ENCODE results near the gene ZIK1. TPM values are rescaled to one million over a fixed set of nuclear protein-coding genes. Genes with fewer than 3 reads are reported as not detected.

ZIK1 gene
- total and polyA plus RNA-seq, 2 experiments from 2014 or later = 10.3 to 40.5 TPM

DNA sequence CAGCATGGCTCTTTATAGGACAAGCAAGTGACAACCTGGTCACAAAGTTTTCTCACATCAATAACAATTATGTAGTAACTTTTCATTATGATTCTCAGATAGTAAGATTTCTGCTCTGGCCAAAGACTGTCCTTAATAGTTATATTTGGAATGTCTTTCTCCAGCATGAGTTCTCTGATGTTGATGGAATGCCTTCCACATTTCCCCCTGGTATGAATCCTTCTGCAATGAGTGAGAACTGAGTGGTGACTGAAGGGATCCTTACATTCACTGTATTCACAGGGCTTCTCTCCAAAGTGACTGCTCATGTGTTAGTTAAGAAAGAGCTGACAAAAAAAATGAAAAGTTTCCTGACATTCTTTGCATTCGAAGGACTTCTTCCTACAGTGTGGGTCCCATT is 37.4 kb upstream of the ZIK1 start:
- TF ChIP-seq POLR2AphosphoS5 (IDR thresholded peaks at IDR 0.05; ENCODE audit: low read depth) (no peak), NANOG (IDR thresholded peaks at IDR 0.05; ENCODE audit: borderline replicate concordance) (no peak), EZH2 (IDR thresholded peaks at IDR 0.05; ENCODE audit: low read depth, unreplicated experiment) (no peak), STAT1 (IDR thresholded peaks at IDR 0.05; ENCODE audit: unreplicated experiment) (no peak), JUNB (IDR thresholded peaks at IDR 0.05; ENCODE audit: unreplicated experiment) (no peak), ZNF331 (CRISPR knock-in tag; IDR thresholded peaks at IDR 0.05; ENCODE audit: low read depth) (no peak)
- TF ChIP-seq, protein P1, sequence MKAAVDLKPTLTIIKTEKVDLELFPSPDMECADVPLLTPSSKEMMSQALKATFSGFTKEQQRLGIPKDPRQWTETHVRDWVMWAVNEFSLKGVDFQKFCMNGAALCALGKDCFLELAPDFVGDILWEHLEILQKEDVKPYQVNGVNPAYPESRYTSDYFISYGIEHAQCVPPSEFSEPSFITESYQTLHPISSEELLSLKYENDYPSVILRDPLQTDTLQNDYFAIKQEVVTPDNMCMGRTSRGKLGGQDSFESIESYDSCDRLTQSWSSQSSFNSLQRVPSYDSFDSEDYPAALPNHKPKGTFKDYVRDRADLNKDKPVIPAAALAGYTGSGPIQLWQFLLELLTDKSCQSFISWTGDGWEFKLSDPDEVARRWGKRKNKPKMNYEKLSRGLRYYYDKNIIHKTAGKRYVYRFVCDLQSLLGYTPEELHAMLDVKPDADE (IDR thresholded peaks at IDR 0.05) = no peak
- TF ChIP-seq, protein P2, sequence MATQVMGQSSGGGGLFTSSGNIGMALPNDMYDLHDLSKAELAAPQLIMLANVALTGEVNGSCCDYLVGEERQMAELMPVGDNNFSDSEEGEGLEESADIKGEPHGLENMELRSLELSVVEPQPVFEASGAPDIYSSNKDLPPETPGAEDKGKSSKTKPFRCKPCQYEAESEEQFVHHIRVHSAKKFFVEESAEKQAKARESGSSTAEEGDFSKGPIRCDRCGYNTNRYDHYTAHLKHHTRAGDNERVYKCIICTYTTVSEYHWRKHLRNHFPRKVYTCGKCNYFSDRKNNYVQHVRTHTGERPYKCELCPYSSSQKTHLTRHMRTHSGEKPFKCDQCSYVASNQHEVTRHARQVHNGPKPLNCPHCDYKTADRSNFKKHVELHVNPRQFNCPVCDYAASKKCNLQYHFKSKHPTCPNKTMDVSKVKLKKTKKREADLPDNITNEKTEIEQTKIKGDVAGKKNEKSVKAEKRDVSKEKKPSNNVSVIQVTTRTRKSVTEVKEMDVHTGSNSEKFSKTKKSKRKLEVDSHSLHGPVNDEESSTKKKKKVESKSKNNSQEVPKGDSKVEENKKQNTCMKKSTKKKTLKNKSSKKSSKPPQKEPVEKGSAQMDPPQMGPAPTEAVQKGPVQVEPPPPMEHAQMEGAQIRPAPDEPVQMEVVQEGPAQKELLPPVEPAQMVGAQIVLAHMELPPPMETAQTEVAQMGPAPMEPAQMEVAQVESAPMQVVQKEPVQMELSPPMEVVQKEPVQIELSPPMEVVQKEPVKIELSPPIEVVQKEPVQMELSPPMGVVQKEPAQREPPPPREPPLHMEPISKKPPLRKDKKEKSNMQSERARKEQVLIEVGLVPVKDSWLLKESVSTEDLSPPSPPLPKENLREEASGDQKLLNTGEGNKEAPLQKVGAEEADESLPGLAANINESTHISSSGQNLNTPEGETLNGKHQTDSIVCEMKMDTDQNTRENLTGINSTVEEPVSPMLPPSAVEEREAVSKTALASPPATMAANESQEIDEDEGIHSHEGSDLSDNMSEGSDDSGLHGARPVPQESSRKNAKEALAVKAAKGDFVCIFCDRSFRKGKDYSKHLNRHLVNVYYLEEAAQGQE (IDR thresholded peaks at IDR 0.05; ENCODE audit: unreplicated experiment) = no peak
- TF ChIP-seq, protein P3, sequence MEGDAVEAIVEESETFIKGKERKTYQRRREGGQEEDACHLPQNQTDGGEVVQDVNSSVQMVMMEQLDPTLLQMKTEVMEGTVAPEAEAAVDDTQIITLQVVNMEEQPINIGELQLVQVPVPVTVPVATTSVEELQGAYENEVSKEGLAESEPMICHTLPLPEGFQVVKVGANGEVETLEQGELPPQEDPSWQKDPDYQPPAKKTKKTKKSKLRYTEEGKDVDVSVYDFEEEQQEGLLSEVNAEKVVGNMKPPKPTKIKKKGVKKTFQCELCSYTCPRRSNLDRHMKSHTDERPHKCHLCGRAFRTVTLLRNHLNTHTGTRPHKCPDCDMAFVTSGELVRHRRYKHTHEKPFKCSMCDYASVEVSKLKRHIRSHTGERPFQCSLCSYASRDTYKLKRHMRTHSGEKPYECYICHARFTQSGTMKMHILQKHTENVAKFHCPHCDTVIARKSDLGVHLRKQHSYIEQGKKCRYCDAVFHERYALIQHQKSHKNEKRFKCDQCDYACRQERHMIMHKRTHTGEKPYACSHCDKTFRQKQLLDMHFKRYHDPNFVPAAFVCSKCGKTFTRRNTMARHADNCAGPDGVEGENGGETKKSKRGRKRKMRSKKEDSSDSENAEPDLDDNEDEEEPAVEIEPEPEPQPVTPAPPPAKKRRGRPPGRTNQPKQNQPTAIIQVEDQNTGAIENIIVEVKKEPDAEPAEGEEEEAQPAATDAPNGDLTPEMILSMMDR (conservative IDR thresholded peaks at IDR 0.05; ENCODE audit: low read depth in 2 of 2) = no peak
- no peak for DNase-seq (ENCODE audit: low spot score)
- H3K4me1 ChIP-seq (ENCODE audit: insufficient read depth) = no peaks in the 10 kb centered on the region
- H3K4me3 ChIP-seq = no peak overlapping the region
- H4K20me1 ChIP-seq (replicated peaks; ENCODE audit: insufficient read depth) = peaks cover 9% of the 10 kb centered on the region
- H3K4me2 ChIP-seq = no peak overlapping the region
- no peak for ATAC-seq
- no peaks in the 10 kb centered on the region for H3K9me2 ChIP-seq (ENCODE audit: insufficient read depth)
- no peak overlapping the region for H3K27ac Mint-ChIP-seq
- H3K79me2 ChIP-seq (replicated peaks; ENCODE audit: insufficient read depth) = no peaks in the 10 kb centered on the region; the same call in 1 of the 2 replicates
- peaks cover 55% of the 10 kb centered on the region for H3K36me3 ChIP-seq (ENCODE audit: insufficient read depth)
- no peaks in the 10 kb centered on the region for H3F3A ChIP-seq (replicated peaks; ENCODE audit: low read depth)
- no peaks in the 10 kb centered on the region for H3K4me1 Mint-ChIP-seq
- no peak overlapping the region for H3K4me3 Mint-ChIP-seq
- H3K9me3 Mint-ChIP-seq = peaks cover 32% of the 10 kb centered on the region
- H3K27ac ChIP-seq (ENCODE audit: low read depth) = no peak overlapping the region
- H2AFZ ChIP-seq = no peak overlapping the region
- H3K27me3 Mint-ChIP-seq (ENCODE audit: insufficient read depth, low read depth, poor library complexity) = no peaks in the 10 kb centered on the region
- peaks cover 100% of the 10 kb centered on the region for H3K36me3 Mint-ChIP-seq (ENCODE audit: low read depth)
- H3K27me3 ChIP-seq (ENCODE audit: insufficient read depth) = no peaks in the 10 kb centered on the region

DNA sequence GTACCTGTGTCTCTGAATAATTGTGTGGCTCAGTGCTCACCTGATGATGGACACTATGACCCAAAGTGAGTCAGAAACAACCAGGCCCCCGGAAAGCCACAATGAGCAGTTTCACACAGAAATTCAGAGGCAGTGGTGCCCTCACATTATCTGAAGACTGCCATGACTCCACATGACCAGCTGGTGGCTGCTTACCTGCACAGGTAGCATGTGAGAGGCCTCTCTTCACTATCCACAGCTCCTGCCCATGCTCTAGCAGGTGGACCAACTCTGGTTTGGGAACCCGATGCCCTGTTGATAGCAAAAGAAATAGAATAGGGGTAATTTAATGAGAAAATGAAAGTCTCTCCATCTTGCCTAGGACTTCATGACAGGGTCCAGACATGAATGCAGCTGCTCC is 31.5 kb upstream of the ZIK1 start:
- H3K4me1 ChIP-seq (ENCODE audit: insufficient read depth) = no peaks in the 10 kb centered on the region
- Mint-ChIP-seq H3K27me3 (ENCODE audit: insufficient read depth, low read depth, poor library complexity) (peaks cover 5% of the 10 kb centered on the region), H3K4me1 (no peaks in the 10 kb centered on the region), H3K36me3 (ENCODE audit: low read depth) (peaks cover 91% of the 10 kb centered on the region), H3K4me3 (no peak overlapping the region), H3K27ac (no peak overlapping the region), H3K9me3 (peaks cover 14% of the 10 kb centered on the region; the same call in 2 of the 3 replicates)
- peaks cover 12% of the 10 kb centered on the region for H4K20me1 ChIP-seq (replicated peaks; ENCODE audit: insufficient read depth)
- DNase-seq (ENCODE audit: low spot score) = peak; percentile 21
- no peaks in the 10 kb centered on the region for H3F3A ChIP-seq (replicated peaks; ENCODE audit: low read depth)
- no peak for TF ChIP-seq NANOG (IDR thresholded peaks at IDR 0.05; ENCODE audit: borderline replicate concordance)
- TF ChIP-seq, protein P3 (conservative IDR thresholded peaks at IDR 0.05; ENCODE audit: low read depth in 2 of 2) = peak; percentile 8 to 27; a peak in 1 of 4 replicates
- H3K4me3 ChIP-seq = no peak overlapping the region
- H3K9me2 ChIP-seq (ENCODE audit: insufficient read depth) = no peaks in the 10 kb centered on the region
- peaks cover 48% of the 10 kb centered on the region for H3K36me3 ChIP-seq (ENCODE audit: insufficient read depth)
- no peak overlapping the region for H3K27ac ChIP-seq (ENCODE audit: low read depth)
- no peaks in the 10 kb centered on the region for H3K27me3 ChIP-seq (ENCODE audit: insufficient read depth)
- peak; percentile 74 for ATAC-seq
- peaks cover 3% of the 10 kb centered on the region for H3K79me2 ChIP-seq (replicated peaks; ENCODE audit: insufficient read depth)
- no peak overlapping the region for H2AFZ ChIP-seq
- H3K4me2 ChIP-seq = no peak overlapping the region

Measured in GM23338 (cell line).